HEK293 (cell line): ENCODE data around the gene MSI2.

Experiments used
- CTCF ChIA-PET: fragments of 350-600 bp; formaldehyde crosslinking; extraction: SDS; loops from one replicate; lab custom pipeline; 2021; ENCODE audit warnings: antibody characterized with exemption; lab: Yijun Ruan, JAX
- POLR2A ChIA-PET: fragments of 300-600 bp; formaldehyde crosslinking; extraction: SDS; loops from one replicate; lab custom pipeline; 2020; ENCODE audit warnings: antibody characterized with exemption, inconsistent platforms; lab: Yijun Ruan, JAX
- H3K27ac ChIP-seq: fragments of 200-500 bp; sonication (Bioruptor generic); 2 replicates; pipeline ENCODE4 v1.5.1; 2014; ENCODE audit warnings: low read depth, low read length, control low read depth, inconsistent platforms; ENCODE audit errors: extremely low read depth
- H3K36me3 ChIP-seq, 2 experiments: fragments of 200-500 bp in 1 of 2; sonication (Bioruptor generic) in 1 of 2; 1 replicate in 1 of 2; 2 replicates in 1 of 2; pipeline ENCODE4 v1.5.1; 2014 to 2017; ENCODE audit warnings: inconsistent platforms in 2 of 2, low read length in 2 of 2; ENCODE audit not compliant: control insufficient read depth in 2 of 2, insufficient read depth in 1 of 2
- H3K4me1 ChIP-seq: fragments of 200-500 bp; sonication (Bioruptor generic); 2 replicates; pipeline ENCODE4 v1.5.1; 2014; ENCODE audit warnings: mild to moderate bottlenecking, low read length, inconsistent platforms; ENCODE audit not compliant: control insufficient read depth, insufficient read depth
- H3K4me3 ChIP-seq: 2 replicates; pipeline ENCODE4 v1.5.1; 2011; ENCODE audit warnings: low read depth, mild to moderate bottlenecking, control low read depth, low read length, moderate library complexity
- H3K9me3 ChIP-seq: fragments of 200-500 bp; sonication (Bioruptor generic); 2 replicates; pipeline ENCODE4 v1.5.1; 2014; ENCODE audit warnings: low read depth, low read length, inconsistent platforms; ENCODE audit not compliant: control insufficient read depth, insufficient read depth
- GLI2 ChIP-seq: fragments of 450-650 bp; formaldehyde crosslinking; IDR thresholded peaks from 2 replicates; pipeline ENCODE4; 2017; ENCODE audit warnings: missing biosample characterization, missing genetic modification characterization, low read depth, borderline replicate concordance
- KLF7 ChIP-seq: fragments of 450-650 bp; formaldehyde crosslinking; IDR thresholded peaks from 2 replicates; pipeline ENCODE4 v1.5.1; 2016; ENCODE audit warnings: missing biosample characterization, missing genetic modification characterization, borderline replicate concordance
- MYNN ChIP-seq: fragments of 450-650 bp; formaldehyde crosslinking; IDR thresholded peaks from 2 replicates; pipeline ENCODE4 v1.5.1; 2016; ENCODE audit warnings: missing biosample characterization, missing genetic modification characterization, borderline replicate concordance
- PATZ1 ChIP-seq: fragments of 450-650 bp; formaldehyde crosslinking; IDR thresholded peaks from 2 replicates; pipeline ENCODE4 v1.5.1; 2016; ENCODE audit warnings: missing biosample characterization, missing genetic modification characterization
- SALL2 ChIP-seq: fragments of 450-650 bp; formaldehyde crosslinking; IDR thresholded peaks from 2 replicates; pipeline ENCODE4 v1.5.0; 2017; ENCODE audit warnings: missing biosample characterization, mild to moderate bottlenecking, missing genetic modification characterization, borderline replicate concordance
- SP2 ChIP-seq: fragments of 450-650 bp; formaldehyde crosslinking; IDR thresholded peaks from 2 replicates; pipeline ENCODE4 v1.5.1; 2016; ENCODE audit warnings: missing biosample characterization, missing genetic modification characterization
- WT1 ChIP-seq: fragments of 450-650 bp; formaldehyde crosslinking; IDR thresholded peaks from 2 replicates; pipeline ENCODE4 v1.5.1; 2016; ENCODE audit warnings: missing biosample characterization, missing genetic modification characterization
- ZFHX2 ChIP-seq: fragments of 450-650 bp; formaldehyde crosslinking; conservative IDR thresholded peaks from 2 replicates; pipeline ENCODE4 v1.5.1; 2016; ENCODE audit warnings: missing biosample characterization, missing genetic modification characterization
- ZFP37 ChIP-seq: fragments of 450-650 bp; formaldehyde crosslinking; IDR thresholded peaks from 2 replicates; pipeline ENCODE4 v1.5.1; 2016; ENCODE audit warnings: missing biosample characterization, missing genetic modification characterization
- ZNF10 ChIP-seq: fragments of 450-650 bp; formaldehyde crosslinking; IDR thresholded peaks from 2 replicates; pipeline ENCODE4 v1.5.1; 2017; ENCODE audit warnings: missing biosample characterization, missing genetic modification characterization
- ZNF146 ChIP-seq: fragments of 450-650 bp; formaldehyde crosslinking; IDR thresholded peaks from 2 replicates; pipeline ENCODE4 v1.5.1; 2016; ENCODE audit warnings: missing biosample characterization, missing genetic modification characterization
- ZNF175 ChIP-seq: fragments of 450-650 bp; formaldehyde crosslinking; IDR thresholded peaks from 2 replicates; pipeline ENCODE4 v1.5.1; 2016; ENCODE audit warnings: missing biosample characterization, missing genetic modification characterization
- ZNF266 ChIP-seq: fragments of 450-650 bp; formaldehyde crosslinking; IDR thresholded peaks from 2 replicates; pipeline ENCODE4 v1.5.1; 2016; ENCODE audit warnings: missing biosample characterization, missing genetic modification characterization, low read depth
- ZNF311 ChIP-seq: fragments of 450-650 bp; formaldehyde crosslinking; IDR thresholded peaks from 2 replicates; pipeline ENCODE4 v1.5.1; 2017; ENCODE audit warnings: missing biosample characterization, missing genetic modification characterization, borderline replicate concordance
- ZNF335 ChIP-seq: fragments of 450-650 bp; formaldehyde crosslinking; conservative IDR thresholded peaks from 2 replicates; pipeline ENCODE4 v1.5.1; 2016; ENCODE audit warnings: missing biosample characterization, missing genetic modification characterization
- ZNF423 ChIP-seq: fragments of 450-650 bp; formaldehyde crosslinking; IDR thresholded peaks from 2 replicates; pipeline ENCODE4 v1.5.1; 2016; ENCODE audit warnings: missing biosample characterization, missing genetic modification characterization
- ZNF548 ChIP-seq: fragments of 450-650 bp; formaldehyde crosslinking; IDR thresholded peaks from 2 replicates; pipeline ENCODE4 v1.5.1; 2016; ENCODE audit warnings: missing biosample characterization, missing genetic modification characterization
- ZNF549 ChIP-seq: fragments of 450-650 bp; IDR thresholded peaks from 2 replicates; pipeline ENCODE4 v1.5.1; 2018; ENCODE audit warnings: missing biosample characterization, missing genetic modification characterization, mild to moderate bottlenecking, inconsistent platforms, moderate library complexity
- ZNF561 ChIP-seq: fragments of 450-650 bp; IDR thresholded peaks from 2 replicates; pipeline ENCODE4 v1.5.1; 2018; ENCODE audit warnings: missing biosample characterization, missing genetic modification characterization, borderline replicate concordance
- ZNF664 ChIP-seq: fragments of 450-650 bp; formaldehyde crosslinking; IDR thresholded peaks from 2 replicates; pipeline ENCODE4 v1.5.1; 2016; ENCODE audit warnings: missing biosample characterization, missing genetic modification characterization
- ZNF768 ChIP-seq: fragments of 450-650 bp; formaldehyde crosslinking; IDR thresholded peaks from 2 replicates; pipeline ENCODE4 v1.5.1; 2018; ENCODE audit warnings: missing biosample characterization, mild to moderate bottlenecking, missing genetic modification characterization
- ZSCAN23 ChIP-seq: fragments of 450-650 bp; formaldehyde crosslinking; IDR thresholded peaks from 2 replicates; pipeline ENCODE4 v1.5.1; 2016; ENCODE audit warnings: missing biosample characterization, missing genetic modification characterization
- TF ChIP-seq, protein P1 (sequence below): fragments of 450-650 bp; formaldehyde crosslinking; IDR thresholded peaks from 2 replicates; pipeline ENCODE4 v1.5.1; 2016; ENCODE audit warnings: missing biosample characterization, missing genetic modification characterization, low read depth

Gene MSI2

GRCh38 chr17:57704448-57704847 lies 448.1 kb downstream of the MSI2 start:
- Histone ChIP-seq H3K4me1 (no peaks in the 10 kb centered on the region), H3K36me3 (no peaks in the 10 kb centered on the region), H3K4me3 (no peak overlapping the region), H3K9me3 (no peaks in the 10 kb centered on the region), H3K27ac (no peak overlapping the region)
- ChIA-PET POLR2A (no interaction called here), CTCF (interaction anchor here (0.6 to 1.3 kb wide), 3 partner anchors 18 to 43 kb away, joined by 3 to 6 read pairs (median 3); no protein-coding TSS in a partner anchor)
- TF ChIP-seq ZNF423 (tag by site-specific recombination) = no peak
- no peak for TF ChIP-seq SALL2 (tag by site-specific recombination)
- TF ChIP-seq KLF7 (tag by site-specific recombination) = no peak
- no peak for TF ChIP-seq GLI2 (tag by site-specific recombination)
- no peak for TF ChIP-seq ZNF175 (tag by site-specific recombination)
- TF ChIP-seq ZNF768 (tag by site-specific recombination) = no peak
- no peak for TF ChIP-seq ZSCAN23 (tag by site-specific recombination)
- TF ChIP-seq ZNF548 (tag by site-specific recombination) = no peak

GRCh38 chr17:57705921-57706695 lies 449.8 kb downstream of the MSI2 start:
- ChIA-PET POLR2A (no interaction called here), CTCF (interaction anchor here (0.7 to 1.0 kb wide), 4 partner anchors 35 to 249 kb away, joined by 3 to 4 read pairs (median 3); no protein-coding TSS in a partner anchor)
- Histone ChIP-seq H3K4me3 (no peak overlapping the region), H3K4me1 (no peaks in the 10 kb centered on the region), H3K36me3 (no peaks in the 10 kb centered on the region), H3K9me3 (no peaks in the 10 kb centered on the region), H3K27ac (no peak overlapping the region)
- TF ChIP-seq ZFHX2 (0 out of 2 replicates have a peak, but pooled peaks have one; percentile 14), ZNF549 (tag by site-specific recombination) (no peak)

DNA sequence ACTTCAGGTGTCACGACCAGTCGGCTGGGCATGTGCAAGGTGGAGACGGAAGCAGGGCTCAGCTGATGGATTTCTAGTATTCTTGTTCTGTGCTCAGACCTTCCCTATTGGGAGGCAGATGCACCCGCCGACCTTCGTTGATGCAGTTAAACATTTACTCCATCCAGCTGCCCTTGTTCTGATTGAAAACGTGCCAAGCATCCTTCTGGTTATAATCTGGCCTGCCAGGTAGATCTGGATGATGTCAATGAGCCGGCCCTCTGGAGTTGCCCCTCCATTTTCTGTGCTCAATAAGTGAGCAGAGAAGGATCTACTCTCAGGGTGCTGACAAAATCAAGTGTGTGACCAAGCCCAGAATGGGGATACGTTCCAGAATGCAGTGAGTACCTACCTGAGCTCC lies 450.4 kb downstream of the MSI2 start:
- CTCF ChIA-PET = interaction anchor here (0.7 to 1.5 kb wide), 2 partner anchors 76 to 462 kb away, joined by 3 to 4 read pairs; no protein-coding TSS in a partner anchor
- Histone ChIP-seq H3K36me3 (no peaks in the 10 kb centered on the region), H3K4me1 (no peaks in the 10 kb centered on the region), H3K4me3 (no peak overlapping the region), H3K27ac (no peak overlapping the region), H3K9me3 (no peaks in the 10 kb centered on the region)
- TF ChIP-seq, protein P1, sequence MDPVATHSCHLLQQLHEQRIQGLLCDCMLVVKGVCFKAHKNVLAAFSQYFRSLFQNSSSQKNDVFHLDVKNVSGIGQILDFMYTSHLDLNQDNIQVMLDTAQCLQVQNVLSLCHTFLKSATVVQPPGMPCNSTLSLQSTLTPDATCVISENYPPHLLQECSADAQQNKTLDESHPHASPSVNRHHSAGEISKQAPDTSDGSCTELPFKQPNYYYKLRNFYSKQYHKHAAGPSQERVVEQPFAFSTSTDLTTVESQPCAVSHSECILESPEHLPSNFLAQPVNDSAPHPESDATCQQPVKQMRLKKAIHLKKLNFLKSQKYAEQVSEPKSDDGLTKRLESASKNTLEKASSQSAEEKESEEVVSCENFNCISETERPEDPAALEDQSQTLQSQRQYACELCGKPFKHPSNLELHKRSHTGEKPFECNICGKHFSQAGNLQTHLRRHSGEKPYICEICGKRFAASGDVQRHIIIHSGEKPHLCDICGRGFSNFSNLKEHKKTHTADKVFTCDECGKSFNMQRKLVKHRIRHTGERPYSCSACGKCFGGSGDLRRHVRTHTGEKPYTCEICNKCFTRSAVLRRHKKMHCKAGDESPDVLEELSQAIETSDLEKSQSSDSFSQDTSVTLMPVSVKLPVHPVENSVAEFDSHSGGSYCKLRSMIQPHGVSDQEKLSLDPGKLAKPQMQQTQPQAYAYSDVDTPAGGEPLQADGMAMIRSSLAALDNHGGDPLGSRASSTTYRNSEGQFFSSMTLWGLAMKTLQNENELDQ (tag by site-specific recombination) = no peak
- no peak for TF ChIP-seq ZNF335 (tag by site-specific recombination)
- TF ChIP-seq MYNN (tag by site-specific recombination) = no peak
- TF ChIP-seq PATZ1 (tag by site-specific recombination) = no peak
- no peak for TF ChIP-seq ZNF311 (tag by site-specific recombination)
- TF ChIP-seq WT1 (tag by site-specific recombination) = no peak
- no peak for TF ChIP-seq ZNF664
- no peak for TF ChIP-seq ZNF561
- no peak for TF ChIP-seq ZNF10
- TF ChIP-seq SP2 (tag by site-specific recombination) = no peak
- TF ChIP-seq ZFP37 (tag by site-specific recombination) = no peak
- TF ChIP-seq ZNF146 (tag by site-specific recombination) = no peak
- TF ChIP-seq ZNF266 (tag by site-specific recombination) = no peak
- POLR2A ChIA-PET = no interaction called here
